Heart right ventricle (tissue), 16 donors: ENCODE data around the gene BMPR2. TPM values are rescaled to one million over a fixed set of nuclear protein-coding genes. Genes with fewer than 3 reads are reported as not detected.

Source experiments
- ATAC-seq, 8 donors: fragments of 200-7000 bp; cut with Tn5 transposase; one replicate each; pipeline ENCODE4 v1.9.1; 2020; ENCODE audit warnings: mild to moderate bottlenecking in 8 of 8, moderate library complexity in 8 of 8, moderate number of reproducible peaks in 1 of 8
- DNase-seq, 2 donors: peaks; one replicate each; pipeline ENCODE4 v3.0.0-alpha.2; 2020
- H3K27ac ChIP-seq, 10 donors: fragments of 200-600 bp; sonication (generic) in 2 of 10; one replicate each; pipeline versions ENCODE4 v1.5.0 to v1.8.0; 2020 to 2022; ENCODE audit warnings: mild to moderate bottlenecking in 3 of 10
- H3K27me3 ChIP-seq, 7 donors: fragments of 200-600 bp; one replicate each; pipeline ENCODE4 v1.8.0; 2021 to 2022; ENCODE audit warnings: mild to moderate bottlenecking in 2 of 7
- H3K36me3 ChIP-seq, 9 donors: fragments of 200-600 bp; sonication (generic) in 1 of 9; one replicate each; pipeline versions ENCODE4 v1.5.0 to v1.8.0; 2020 to 2022; ENCODE audit warnings: mild to moderate bottlenecking in 2 of 9
- H3K4me1 ChIP-seq, 9 donors: fragments of 200-600 bp; sonication (generic) in 1 of 9; one replicate each; pipeline versions ENCODE4 v1.5.0 to v1.8.0; 2020 to 2022; ENCODE audit warnings: mild to moderate bottlenecking in 4 of 9
- H3K4me3 ChIP-seq, 10 donors: fragments of 200-600 bp; sonication (generic) in 2 of 10; one replicate each; pipeline versions ENCODE4 v1.5.0 to v1.8.0; 2020 to 2022; ENCODE audit warnings: mild to moderate bottlenecking in 7 of 10, moderate library complexity in 2 of 10
- H3K9me3 ChIP-seq, 11 donors: fragments of 200-600 bp in 10 of 11; sonication (generic) in 2 of 11; one replicate each; pipeline versions ENCODE4 v1.5.0 to v1.8.0; 2013 to 2022; ENCODE audit warnings: mild to moderate bottlenecking in 2 of 11, control low read depth in 1 of 11, moderate library complexity in 1 of 11
- WGBS, 2 donors: extraction: QIAGEN DNeasy Blood & Tissue Kit; methylation state at CpG; one replicate each; pipeline ENCODE4 v1.1.7; 2013; ENCODE audit warnings: inconsistent platforms in 1 of 2; 5-methylcytosine and 5-hydroxymethylcytosine counted together
- intact Hi-C, 10 donors: fragments of 100-400 bp; cut with DNase I; formaldehyde crosslinking; loops; one replicate each; pipeline versions ENCODE4 v1.11.1 to v1.14.2; 2022
- polyA plus RNA-seq, 2 donors: library from polyadenylated mRNA; stranded (reverse); fragments of 200-250 nt; gene quantifications; one replicate each; pipeline ENCODE4 v1.2.3, GENCODE V29; 2013
- total RNA-seq, 10 donors: library from RNA; stranded (reverse); fragmentation: NEBNext Ultra II Directional in 3 of 10; extraction: Animal tissue kit (Norgen Biotek cat#: 25700) in 3 of 10; gene quantifications; one replicate each; pipeline versions ENCODE4 v1.2.1 to v1.2.4, GENCODE V29; 2021 to 2023
- TF ChIP-seq, protein P1 (sequence below), 9 donors: fragments of 200-600 bp; sonication (generic) in 2 of 9; IDR thresholded peaks; one replicate each; pipeline versions ENCODE4 v1.5.0 to v1.8.0; 2021 to 2022; ENCODE audit warnings: antibody characterized with exemption in 9 of 9, mild to moderate bottlenecking in 5 of 9, moderate library complexity in 1 of 9
- donor health status: Arrhythmogenic right ventricular cardiomyopathy.
- donor health status: ischemic (EF 13 %, LVEDD 7.1; RV severe dilation, severe dysfunction).
- donor health status: healthy with polysubstance abuse.
- donor health status: DM: no; HTN: yes; CAD: no.
- donor health status: DM: no; HTN: no; CAD: no.
- donor health status: ischemic (EF 25% LVEDD 6.9; RV normal size, moderate dysfunction).
- donor health status: ischemic (EF 25% LVEDD 5.7; RV mildly dilated, moderate dysfunction).
- donor health status: healthy.
- donor health status: DM: yes; HTN: yes; CAD: no.
- donor health status: Ischemic cardiomyopathy.
- donor health status: ischemic (EF 35%, LVEDD 5.7; RV mildly dilated, moderate dysfunction).
- donor health status: nonischemic (EF 11% LVEDD 7.7; RV severe dilation, severe dysfunction).
- donor health status: DM: yes; HTN: yes; CAD: no.
- donor health status: PGD.
- donor health status: ischemic (EF 29% LVEDD 5.4; RV normal size, mild dysfunction).
- donor health status: nonischemic (EF 23%, LVEDD 6.1; RV moderate dilation, normal function).

Gene BMPR2
- total and polyA plus RNA-seq, 12 donors = 10.2 to 89.4 (median 67.2) TPM

DNA sequence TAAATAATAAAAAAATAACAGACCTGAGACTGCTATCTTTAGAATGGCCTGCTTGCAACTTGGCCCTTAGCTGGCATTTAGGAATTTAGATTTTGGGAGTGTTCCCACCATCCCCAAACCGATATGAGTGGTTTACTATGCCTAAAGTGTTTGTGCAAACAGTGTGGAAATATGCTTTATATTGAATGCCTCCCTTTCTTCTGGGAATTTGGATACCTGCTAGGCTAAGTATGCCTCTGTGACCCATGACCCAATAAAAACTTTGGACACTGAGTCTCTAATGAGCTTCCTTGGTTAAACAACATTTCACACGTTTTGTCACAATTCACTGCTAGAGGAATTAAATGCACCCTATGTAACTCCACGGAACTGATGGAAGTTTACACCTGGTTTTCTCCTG lies 73.2 kb downstream of the BMPR2 start:
- no peak for ATAC-seq

GRCh38 chr2:202450785-202451184 lies 74.7 kb downstream of the BMPR2 start:
- H3K9me3 ChIP-seq = peaks cover 0 to 6% (median 0%) of the 10 kb centered on the region in 11 donors
- peaks cover 0 to 4% (median 0%) of the 10 kb centered on the region in 9 donors for H3K36me3 ChIP-seq
- H3K27me3 ChIP-seq = no peaks in the 10 kb centered on the region
- intact Hi-C loops = no loop called here
- H3K4me3 ChIP-seq = no peak overlapping the region
- ATAC-seq = peak in 6 of 8 donors; percentile 34 to 77 (median 49)
- peaks cover 0 to 44% (median 21%) of the 10 kb centered on the region in 9 donors for H3K4me1 ChIP-seq
- no peak for DNase-seq
- TF ChIP-seq, protein P1, sequence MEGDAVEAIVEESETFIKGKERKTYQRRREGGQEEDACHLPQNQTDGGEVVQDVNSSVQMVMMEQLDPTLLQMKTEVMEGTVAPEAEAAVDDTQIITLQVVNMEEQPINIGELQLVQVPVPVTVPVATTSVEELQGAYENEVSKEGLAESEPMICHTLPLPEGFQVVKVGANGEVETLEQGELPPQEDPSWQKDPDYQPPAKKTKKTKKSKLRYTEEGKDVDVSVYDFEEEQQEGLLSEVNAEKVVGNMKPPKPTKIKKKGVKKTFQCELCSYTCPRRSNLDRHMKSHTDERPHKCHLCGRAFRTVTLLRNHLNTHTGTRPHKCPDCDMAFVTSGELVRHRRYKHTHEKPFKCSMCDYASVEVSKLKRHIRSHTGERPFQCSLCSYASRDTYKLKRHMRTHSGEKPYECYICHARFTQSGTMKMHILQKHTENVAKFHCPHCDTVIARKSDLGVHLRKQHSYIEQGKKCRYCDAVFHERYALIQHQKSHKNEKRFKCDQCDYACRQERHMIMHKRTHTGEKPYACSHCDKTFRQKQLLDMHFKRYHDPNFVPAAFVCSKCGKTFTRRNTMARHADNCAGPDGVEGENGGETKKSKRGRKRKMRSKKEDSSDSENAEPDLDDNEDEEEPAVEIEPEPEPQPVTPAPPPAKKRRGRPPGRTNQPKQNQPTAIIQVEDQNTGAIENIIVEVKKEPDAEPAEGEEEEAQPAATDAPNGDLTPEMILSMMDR (IDR thresholded peaks at IDR 0.05) = no peak
- H3K27ac ChIP-seq = peak overlapping the region in 7 of 10 donors; percentile 8 to 42 (median 25)

More for the DNA sequence above, 73.2 kb downstream of the BMPR2 start:
- Histone ChIP-seq H3K36me3 (peaks cover 0 to 4% (median 0%) of the 10 kb centered on the region in 9 donors), H3K27me3 (no peaks in the 10 kb centered on the region), H3K4me3 (no peak overlapping the region), H3K4me1 (peaks cover 0 to 36% (median 19%) of the 10 kb centered on the region in 9 donors), H3K9me3 (no peaks in the 10 kb centered on the region), H3K27ac (peak overlapping the region in 3 of 10 donors; percentile 1 to 42 (median 42))
- TF ChIP-seq, protein P1 (IDR thresholded peaks at IDR 0.05) = no peak
- WGBS, 2 donors = 71 to 79% methylated on average over 3 of the region's 3 CpGs
- intact Hi-C loops = no loop called here
- no peak for DNase-seq

DNA sequence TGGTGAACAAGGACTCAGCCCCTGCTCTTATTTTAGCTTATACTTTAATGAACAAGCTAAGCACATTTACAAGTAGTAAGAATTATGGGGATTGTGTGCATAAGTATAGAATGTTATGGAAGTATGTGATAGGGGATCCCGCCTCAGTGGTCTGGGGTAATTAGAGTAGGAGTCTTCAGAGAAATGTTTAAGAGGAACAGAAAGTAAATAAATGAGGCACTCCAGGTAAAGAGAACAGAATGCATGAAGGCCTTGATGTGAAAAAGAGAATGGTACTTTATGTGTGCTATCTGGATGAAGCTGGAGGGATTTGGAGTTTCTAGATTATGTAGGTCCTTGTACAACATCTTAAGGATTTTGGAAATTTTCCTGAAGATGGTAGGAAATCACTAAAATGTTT lies 76.6 kb downstream of the BMPR2 start:
- intact Hi-C loops = no loop called here
- H3K27ac ChIP-seq = peak overlapping the region in 1 of 10 donors; percentile 12
- H3K36me3 ChIP-seq = peaks cover 0 to 12% (median 0%) of the 10 kb centered on the region in 9 donors
- H3K4me3 ChIP-seq = no peak overlapping the region
- WGBS, 2 donors = 98 to 100% methylated on average over 1 of the region's 1 CpG
- no peak for DNase-seq
- no peaks in the 10 kb centered on the region for H3K27me3 ChIP-seq
- TF ChIP-seq, protein P1 (IDR thresholded peaks at IDR 0.05) = no peak
- peaks cover 0 to 6% (median 0%) of the 10 kb centered on the region in 11 donors for H3K9me3 ChIP-seq
- H3K4me1 ChIP-seq = peaks cover 0 to 44% (median 21%) of the 10 kb centered on the region in 9 donors
- no peak for ATAC-seq

DNA sequence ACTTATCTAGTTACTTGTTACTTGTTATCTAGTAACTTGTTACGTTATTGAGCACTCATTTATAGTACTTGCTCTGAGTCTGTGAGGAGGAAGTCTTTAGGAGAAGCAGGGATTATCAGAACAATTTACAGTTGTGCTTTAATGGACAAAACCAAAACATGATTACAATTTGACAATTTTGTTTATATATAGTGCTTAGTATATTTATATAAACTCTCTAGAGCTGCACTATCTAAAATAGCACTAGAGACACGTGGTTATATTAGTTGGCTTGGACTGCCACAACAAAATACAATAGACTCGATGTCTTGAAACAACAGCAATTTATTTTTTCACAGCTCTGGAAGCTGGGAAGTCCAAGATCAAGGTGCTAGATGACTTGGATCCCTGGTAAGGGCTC lies 78.4 kb downstream of the BMPR2 start:
- H3K4me1 ChIP-seq = peaks cover 0 to 46% (median 15%) of the 10 kb centered on the region in 9 donors
- no peaks in the 10 kb centered on the region for H3K27me3 ChIP-seq
- peaks cover 0 to 12% (median 0%) of the 10 kb centered on the region in 9 donors for H3K36me3 ChIP-seq
- H3K9me3 ChIP-seq = peaks cover 0 to 6% (median 0%) of the 10 kb centered on the region in 11 donors
- WGBS, 2 donors = 35 to 52% methylated on average over 3 of the region's 3 CpGs
- no peak for DNase-seq
- ATAC-seq = peak in 1 of 8 donors; percentile 26
- TF ChIP-seq, protein P1 (IDR thresholded peaks at IDR 0.05) = no peak
- intact Hi-C loops = no loop called here
- H3K4me3 ChIP-seq = no peak overlapping the region
- peak overlapping the region in 3 of 10 donors; percentile 6 to 38 (median 33) for H3K27ac ChIP-seq
